A549 (cell line): ENCODE measurements around the gene KANTR. TPM values are rescaled to one million over a fixed set of nuclear protein-coding genes. Genes with fewer than 3 reads are reported as not detected.
A peak's percentile ranks its signal among the peaks of the same experiment; 100 is the strongest.

ENCODE experiments used
- ATAC-seq, 2 experiments: fragments of 200-7000 bp in 1 of 2; fragments of >200 bp in 1 of 2; cut with Nextera tagmentation in 1 of 2; cut with Tn5 transposase in 1 of 2; 3 replicates each; pipeline versions ENCODE4 v1.8.0 to v1.9.1; 2018 to 2020; ENCODE audit warnings: mild to moderate bottlenecking in 1 of 2, moderate library complexity in 1 of 2
- CTCF ChIA-PET: fragments of 300-600 bp; sonication (Branson Sonifier 250); formaldehyde crosslinking; extraction: SDS; loops from one replicate; lab custom pipeline; 2021; ENCODE audit warnings: antibody characterized with exemption, inconsistent platforms; lab: Yijun Ruan, JAX
- POLR2A ChIA-PET: fragments of 350-600 bp; formaldehyde crosslinking; extraction: SDS; loops from one replicate; lab custom pipeline; 2021; ENCODE audit warnings: antibody characterized with exemption, inconsistent platforms; lab: Yijun Ruan, JAX
- DNase-seq, 2 experiments: peaks; one replicate each; pipeline versions ENCODE4 v3.0.0 to v3.0.0-alpha.2; 2011 to 2016; ENCODE audit warnings: low read depth in 1 of 2, low spot score in 1 of 2
- FAIRE-seq: peaks from 2 replicates; lab custom pipeline; 2011; peaks lifted over from hg19 to GRCh38; lab: Jason Lieb, UNC
- H3K27ac ChIP-seq, 2 experiments: fragments of >200 bp; sonication (Bioruptor Twin); formaldehyde crosslinking; 3 replicates each; pipeline ENCODE4 v1.5.1; 2016 to 2017
- H3K4me1 ChIP-seq: fragments of >200 bp; sonication (Bioruptor Twin); formaldehyde crosslinking; 3 replicates; pipeline ENCODE4 v1.6.1; 2016
- H3K4me2 ChIP-seq: fragments of >200 bp; sonication (Bioruptor Twin); formaldehyde crosslinking; 3 replicates; pipeline ENCODE4 v1.6.1; 2016
- H3K4me3 ChIP-seq: fragments of >200 bp; sonication (Bioruptor Twin); formaldehyde crosslinking; 3 replicates; pipeline ENCODE4 v1.5.1; 2016
- H3K9me3 ChIP-seq: fragments of >200 bp; sonication (Bioruptor Twin); formaldehyde crosslinking; 3 replicates; pipeline ENCODE4 v1.6.1; 2016
- BHLHE40 ChIP-seq: IDR thresholded peaks from 2 replicates; pipeline ENCODE4 v1.6.1; 2012; ENCODE audit warnings: low read depth, low read length, inconsistent platforms
- CBX2 ChIP-seq: fragments of 200-600 bp; sonication (generic); IDR thresholded peaks from 2 replicates; pipeline ENCODE4 v1.6.1; 2016; ENCODE audit warnings: low read depth, mild to moderate bottlenecking, borderline replicate concordance
- CBX8 ChIP-seq: fragments of 200-600 bp; sonication (generic); IDR thresholded peaks from 2 replicates; pipeline ENCODE4 v1.6.1; 2016
- CTCF ChIP-seq: fragments of >200 bp; sonication (Bioruptor Twin); formaldehyde crosslinking; IDR thresholded peaks from 3 replicates; pipeline ENCODE4 v1.5.1; 2016
- EHF ChIP-seq: fragments of 250-450 bp; sonication (Bioruptor Pico); IDR thresholded peaks from 2 replicates; pipeline ENCODE4 v1.5.0; 2020; ENCODE audit warnings: mild to moderate bottlenecking
- ELK1 ChIP-seq: fragments of 150-350 bp; IDR thresholded peaks from 2 replicates; pipeline ENCODE4 v1.6.1; 2014; ENCODE audit warnings: low read depth, mild to moderate bottlenecking, low read length
- EP300 ChIP-seq, 2 experiments: fragments of >200 bp; sonication (Bioruptor Twin); formaldehyde crosslinking; IDR thresholded peaks; 2 replicates in 1 of 2; 3 replicates in 1 of 2; pipeline ENCODE4 v1.6.1; 2016 to 2017
- ESRRA ChIP-seq: fragments of 150-350 bp; IDR thresholded peaks from 2 replicates; pipeline ENCODE4 v1.6.1; 2014; ENCODE audit warnings: mild to moderate bottlenecking, low read length, borderline replicate concordance
- GATA3 ChIP-seq: IDR thresholded peaks from 2 replicates; pipeline ENCODE4 v1.6.1; 2012; ENCODE audit warnings: borderline replicate concordance
- HDAC2 ChIP-seq: fragments of 200-600 bp; sonication (generic); IDR thresholded peaks from 2 replicates; pipeline ENCODE4 v1.6.1; 2016
- HOXB13 ChIP-seq: fragments of 250-450 bp; sonication (Bioruptor Pico); IDR thresholded peaks from 2 replicates; pipeline ENCODE4 v1.5.0; 2020; ENCODE audit warnings: low read depth, mild to moderate bottlenecking, moderate library complexity
- HOXB5 ChIP-seq: fragments of 250-450 bp; sonication (Bioruptor Pico); IDR thresholded peaks from 2 replicates; pipeline ENCODE4 v1.5.0; 2020; ENCODE audit warnings: mild to moderate bottlenecking, moderate library complexity
- JUNB ChIP-seq: fragments of >200 bp; sonication (Bioruptor Twin); formaldehyde crosslinking; IDR thresholded peaks from 2 replicates; pipeline ENCODE4 v1.6.1; 2016
- KDM1A ChIP-seq: fragments of 200-600 bp; sonication (generic); IDR thresholded peaks from 2 replicates; pipeline ENCODE4 v1.6.1; 2016; ENCODE audit warnings: low read depth, mild to moderate bottlenecking
- KDM5A ChIP-seq: fragments of 200-600 bp; sonication (generic); IDR thresholded peaks from 2 replicates; pipeline ENCODE4 v1.6.1; 2016; ENCODE audit warnings: antibody characterized with exemption, mild to moderate bottlenecking
- MYC ChIP-seq: IDR thresholded peaks from 2 replicates; pipeline ENCODE4 v1.6.1; 2012; ENCODE audit warnings: mild to moderate bottlenecking, inconsistent platforms, low read length, improper control_type of control experiment, borderline replicate concordance
- NFE2L2 ChIP-seq: fragments of 150-350 bp; conservative IDR thresholded peaks from 2 replicates; pipeline ENCODE4 v1.6.1; 2014; ENCODE audit warnings: low read length
- NPAS2 ChIP-seq: fragments of 250-450 bp; sonication (Bioruptor Pico); IDR thresholded peaks from 2 replicates; pipeline ENCODE4 v1.8.0; 2022; ENCODE audit warnings: mild to moderate bottlenecking, moderate library complexity, borderline replicate concordance
- PHF8 ChIP-seq: fragments of 200-600 bp; sonication (generic); IDR thresholded peaks from 2 replicates; pipeline ENCODE4 v1.6.1; 2016; ENCODE audit warnings: low read depth, mild to moderate bottlenecking, antibody characterized with exemption, moderate library complexity, borderline replicate concordance
- POLR2AphosphoS2 ChIP-seq: conservative IDR thresholded peaks from 2 replicates; pipeline ENCODE4 v1.6.1; 2012; ENCODE audit warnings: low read length, improper control_type of control experiment, inconsistent platforms
- RAD21 ChIP-seq, 2 experiments: fragments of >200 bp in 1 of 2; sonication (Bioruptor Twin) in 1 of 2; formaldehyde crosslinking in 1 of 2; IDR thresholded peaks in 1 of 2; conservative IDR thresholded peaks in 1 of 2; 2 replicates in 1 of 2; 3 replicates in 1 of 2; pipeline ENCODE4 v1.6.1; 2012 to 2018; ENCODE audit warnings: inconsistent platforms in 1 of 2
- REST ChIP-seq: fragments of 200-600 bp; sonication (generic); IDR thresholded peaks from 2 replicates; pipeline ENCODE4 v1.6.1; 2016; ENCODE audit warnings: antibody characterized with exemption, mild to moderate bottlenecking, moderate library complexity
- SMC3 ChIP-seq: fragments of >200 bp; sonication (Bioruptor Twin); formaldehyde crosslinking; IDR thresholded peaks from 3 replicates; pipeline ENCODE4 v1.6.1; 2018; ENCODE audit warnings: inconsistent platforms
- TP53 ChIP-seq: fragments of 250-450 bp; sonication (Bioruptor Pico); IDR thresholded peaks from 2 replicates; pipeline ENCODE4 v1.5.0; 2021; ENCODE audit warnings: mild to moderate bottlenecking, moderate library complexity
- ZNF302 ChIP-seq: fragments of 250-450 bp; sonication (Bioruptor Pico); IDR thresholded peaks from 2 replicates; pipeline ENCODE4 v1.9.0; 2021; ENCODE audit warnings: inconsistent platforms, mild to moderate bottlenecking, moderate library complexity
- WGBS: methylation state at CpG from one replicate; pipeline ENCODE4 v1.1.6; 2017; ENCODE audit errors: missing lambda C conversion rate; 5-methylcytosine and 5-hydroxymethylcytosine counted together
- polyA plus RNA-seq, 4 experiments: library from polyadenylated mRNA; depleted of rRNA in 3 of 4; stranded (reverse); fragments of >200 nt; fragmentation: RNase III in 1 of 4; extraction: RNeasy Plus Mini Kit Qiagen cat#74134 plus additional on column Dnase treatment in 1 of 4; gene quantifications; 2 replicates in 3 of 4; 3 replicates in 1 of 4; pipeline ENCODE4 v1.2.3, GENCODE V29; 2011 to 2017
- TF ChIP-seq, protein P1 (sequence below): fragments of 250-450 bp; sonication (Bioruptor Pico); IDR thresholded peaks from 2 replicates; pipeline ENCODE4 v1.5.0; 2021; ENCODE audit warnings: mild to moderate bottlenecking, moderate library complexity, borderline replicate concordance

The KANTR gene
- polyA plus RNA-seq, 2 of the 4 experiments (the other 2 are of a cell fraction), result 3.3 to 5.7 TPM

GRCh38 chrX:53089224-53089842 lies 4.6 kb upstream of the KANTR start:
- FAIRE-seq (peak; percentile 95), ATAC-seq (no peak), DNase-seq (peak; percentile 56 to 64)
- 12% methylated on average over 11 of the region's 11 CpGs for WGBS
- Histone ChIP-seq H3K9me3 (no peaks in the 10 kb centered on the region), H3K4me2 (peak overlapping the region; percentile 55), H3K4me3 (peak overlapping the region; percentile 29), H3K27ac (peak overlapping the region; percentile 44 to 64; a peak in 2 of 6 replicates), H3K4me1 (peaks cover 3% of the 10 kb centered on the region; the same call in 1 of the 3 replicates)
- ChIA-PET CTCF (interaction anchor here (0.6 to 2.0 kb wide), 3 partner anchors 12 to 97 kb away, joined by 3 to 28 read pairs (median 6); no protein-coding TSS in a partner anchor), POLR2A (no interaction called here)
- peak; percentile 65 for TF ChIP-seq CTCF
- no peak for TF ChIP-seq GATA3
- peak in 1 of 2 experiments; percentile 42; a peak in 3 of 5 replicates for TF ChIP-seq RAD21 (conservative IDR thresholded peaks at IDR 0.05 in 1 of 2, IDR thresholded peaks at IDR 0.05 in 1 of 2)
- peak; percentile 58 for TF ChIP-seq SMC3

- no peak for DNase-seq
- TF ChIP-seq BHLHE40 (no peak), HDAC2 (no peak), EHF (CRISPR knock-in tag) (no peak), HOXB5 (no peak), HOXB13 (CRISPR knock-in tag) (no peak), KDM5A (no peak)
- Histone ChIP-seq H3K9me3 (no peaks in the 10 kb centered on the region), H3K4me2 (no peak overlapping the region), H3K4me3 (no peak overlapping the region), H3K27ac (no peak overlapping the region), H3K4me1 (peaks cover 7% of the 10 kb centered on the region; the same call in 2 of the 3 replicates)
- POLR2A ChIA-PET, result no interaction called here
- ATAC-seq, result no peak
- CTCF ChIA-PET, result interaction anchor here (2.0 kb wide), 1 partner anchor 18 kb away, joined by 28 read pairs; no protein-coding TSS in a partner anchor
- no peak for FAIRE-seq
- WGBS, result 77% methylated on average over 2 of the region's 2 CpGs
Measured at GRCh38 chrX:53089925-53090324, 4.0 kb upstream of the KANTR start.

GRCh38 chrX:53091354-53091753 lies 2.6 kb upstream of the KANTR start:
- ATAC-seq (no peak), DNase-seq (no peak), FAIRE-seq (no peak)
- no peak overlapping the region for H3K4me3 ChIP-seq
- WGBS, result 78% methylated on average over 2 of the region's 2 CpGs
- TF ChIP-seq, protein P1, sequence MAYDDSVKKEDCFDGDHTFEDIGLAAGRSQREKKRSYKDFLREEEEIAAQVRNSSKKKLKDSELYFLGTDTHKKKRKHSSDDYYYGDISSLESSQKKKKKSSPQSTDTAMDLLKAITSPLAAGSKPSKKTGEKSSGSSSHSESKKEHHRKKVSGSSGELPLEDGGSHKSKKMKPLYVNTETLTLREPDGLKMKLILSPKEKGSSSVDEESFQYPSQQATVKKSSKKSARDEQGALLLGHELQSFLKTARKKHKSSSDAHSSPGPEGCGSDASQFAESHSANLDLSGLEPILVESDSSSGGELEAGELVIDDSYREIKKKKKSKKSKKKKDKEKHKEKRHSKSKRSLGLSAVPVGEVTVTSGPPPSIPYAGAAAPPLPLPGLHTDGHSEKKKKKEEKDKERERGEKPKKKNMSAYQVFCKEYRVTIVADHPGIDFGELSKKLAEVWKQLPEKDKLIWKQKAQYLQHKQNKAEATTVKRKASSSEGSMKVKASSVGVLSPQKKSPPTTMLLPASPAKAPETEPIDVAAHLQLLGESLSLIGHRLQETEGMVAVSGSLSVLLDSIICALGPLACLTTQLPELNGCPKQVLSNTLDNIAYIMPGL (CRISPR knock-in tag), result no peak
- TF ChIP-seq TP53 (CRISPR knock-in tag) (no peak), MYC (no peak), CBX8 (no peak), KDM1A (no peak), JUNB (no peak), CBX2 (no peak), POLR2AphosphoS2 (no peak), REST (no peak), PHF8 (no peak), ELK1 (no peak), EP300 (IDR thresholded peaks at IDR 0.05) (no peak), ESRRA (no peak), RAD21 (conservative IDR thresholded peaks at IDR 0.05 in 1 of 2, IDR thresholded peaks at IDR 0.05 in 1 of 2) (no peak), NFE2L2 (no peak), ZNF302 (no peak), NPAS2 (CRISPR knock-in tag) (no peak)
- ChIA-PET CTCF (interaction anchor here (1.1 kb wide), 1 partner anchor 20 kb away, joined by 8 read pairs; no protein-coding TSS in a partner anchor), POLR2A (no interaction called here)
- H3K4me1 ChIP-seq, result peaks cover 9% of the 10 kb centered on the region; the same call in 2 of the 3 replicates
- H3K27ac ChIP-seq, result no peak overlapping the region; a peak in 1 of 6 replicates
- H3K9me3 ChIP-seq, result no peaks in the 10 kb centered on the region
- H3K4me2 ChIP-seq, result no peak overlapping the region
